DLD1 (cell line): ENCODE results near the gene DNAJB12.
"Not testable (repeated sequence)": the region's sequence is repeated elsewhere in the genome, so short reads cannot be mapped to it uniquely, and the experiment has no call there.

Experiments used
- in situ Hi-C: cut with HindIII; loops from 2 replicates; pipeline ENCODE4 v1.10.0; 2017; ENCODE audit warnings: low sequenced_read_pairs

Gene DNAJB12

GRCh38 chr10:72354356-72355213, at the start of gene DNAJB12:
DNAJB12 (minus strand) TSS chr10:72354919; CDS start chr10:72354897, 22 bp downstream.
- in situ Hi-C loops: no loop called here

GRCh38 chr10:72395581-72395980, 40.9 kb upstream of the DNAJB12 start:
- in situ Hi-C loops: not testable (repeated sequence)

DNA sequence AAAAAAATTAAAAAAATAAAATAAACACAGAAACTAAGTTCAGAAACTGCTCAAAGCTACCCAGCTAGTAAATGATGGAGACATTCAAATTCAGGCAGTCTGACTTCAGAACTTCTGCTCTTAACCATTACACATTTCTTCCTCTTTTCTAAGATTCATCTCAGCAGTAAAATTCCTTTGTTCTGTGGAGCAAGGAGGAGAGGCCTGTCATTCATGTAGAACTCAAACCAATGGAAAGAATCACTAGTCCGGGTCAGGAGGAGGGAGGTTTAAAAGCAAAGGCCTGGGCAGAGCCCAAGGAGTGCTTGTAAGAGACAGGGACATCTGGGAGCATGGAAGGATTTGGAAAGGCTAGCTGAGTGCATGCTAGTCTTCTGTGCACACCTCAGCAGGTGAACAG, 37.9 kb upstream of the DNAJB12 start:
- in situ Hi-C loops: no loop called here

GRCh38 chr10:72390764-72391163, 36.0 kb upstream of the DNAJB12 start:
- in situ Hi-C loops: no loop called here

DNA sequence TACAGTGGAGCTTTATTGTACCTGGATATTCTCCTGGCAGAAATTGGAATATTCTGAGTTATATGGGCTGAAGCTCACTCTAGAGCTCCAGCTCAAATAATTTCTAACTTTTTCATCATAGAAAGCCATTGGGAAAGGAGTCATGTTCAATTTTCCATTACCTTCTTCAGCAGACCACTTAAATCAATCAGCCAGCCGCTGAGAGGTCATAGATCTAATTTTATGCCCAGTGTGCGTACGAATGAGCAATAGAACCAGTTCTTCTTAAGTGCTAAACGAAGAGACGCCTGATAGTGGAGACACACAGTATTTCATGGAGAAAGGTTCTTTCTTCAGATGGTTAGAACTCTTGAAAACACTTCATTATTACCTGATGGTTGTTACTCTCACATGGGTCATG, 35.0 kb upstream of the DNAJB12 start:
- in situ Hi-C loops: no loop called here

DNA sequence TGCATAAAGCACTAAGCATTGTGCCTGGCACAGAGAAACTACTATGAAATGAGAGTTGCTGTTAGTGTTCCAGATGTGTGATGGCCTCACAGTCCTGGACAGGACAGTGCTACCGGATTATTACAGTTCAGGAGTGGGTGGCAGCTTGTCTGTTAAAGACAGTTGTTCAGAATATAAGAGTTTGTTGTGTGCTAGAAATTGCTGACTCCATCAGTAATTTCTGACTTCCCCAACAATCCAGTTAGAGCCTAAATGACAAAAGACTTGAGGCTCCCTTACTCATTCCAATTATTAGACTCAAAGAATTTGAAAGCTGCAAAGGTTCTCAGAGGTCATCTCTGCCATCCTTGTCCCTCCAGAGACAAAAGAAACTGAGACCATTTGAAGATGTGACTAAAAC, 34.3 kb upstream of the DNAJB12 start:
- in situ Hi-C loops: no loop called here

DNA sequence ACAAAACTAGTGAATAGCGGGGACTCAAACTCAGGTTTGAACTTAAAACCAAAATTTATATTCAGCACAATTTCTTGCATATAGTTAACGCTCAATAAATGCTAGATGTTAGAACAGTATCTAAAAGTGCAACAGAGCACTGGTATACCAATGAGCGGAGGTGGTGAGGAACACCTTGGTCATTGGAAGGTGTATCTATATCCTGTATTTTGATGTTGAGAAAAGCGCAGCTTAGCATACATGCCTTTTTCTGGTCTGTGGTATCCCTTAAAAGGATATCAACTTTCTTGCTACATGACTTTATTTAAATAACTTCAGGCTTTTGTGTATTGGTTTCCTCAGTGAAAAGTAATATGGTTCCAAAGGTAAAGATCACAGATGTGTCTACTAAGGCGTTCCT, 33.3 kb upstream of the DNAJB12 start:
- in situ Hi-C loops: no loop called here

- in situ Hi-C loops: no loop called here
These were observed 32.3 kb upstream of the DNAJB12 start for GRCh38 chr10:72386916-72387586.

- in situ Hi-C loops: no loop called here
These were observed 31.0 kb upstream of the DNAJB12 start for GRCh38 chr10:72385724-72386123.

GRCh38 chr10:72384982-72385381, 30.3 kb upstream of the DNAJB12 start:
- in situ Hi-C loops: not testable (repeated sequence)

DNA sequence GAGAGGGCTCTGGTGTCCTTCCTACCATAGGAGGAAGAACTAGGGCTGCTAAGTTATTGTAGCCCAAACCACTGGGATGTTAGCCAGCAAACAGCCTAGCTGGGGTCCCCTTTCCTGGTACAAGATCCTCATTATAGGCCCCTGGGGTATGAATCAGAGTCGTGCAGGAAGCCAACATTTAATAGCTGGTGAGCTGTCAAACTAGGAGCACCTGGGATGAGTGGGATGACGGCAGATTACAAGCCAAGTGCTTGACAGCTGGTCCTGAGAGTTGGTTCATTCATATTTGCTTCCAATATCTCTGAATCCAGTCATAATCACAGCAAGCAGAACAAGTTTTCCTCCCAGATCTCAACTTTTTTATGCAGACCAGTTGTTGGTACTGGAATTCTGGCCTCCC, 25.1 kb upstream of the DNAJB12 start:
- in situ Hi-C loops: no loop called here

DNA sequence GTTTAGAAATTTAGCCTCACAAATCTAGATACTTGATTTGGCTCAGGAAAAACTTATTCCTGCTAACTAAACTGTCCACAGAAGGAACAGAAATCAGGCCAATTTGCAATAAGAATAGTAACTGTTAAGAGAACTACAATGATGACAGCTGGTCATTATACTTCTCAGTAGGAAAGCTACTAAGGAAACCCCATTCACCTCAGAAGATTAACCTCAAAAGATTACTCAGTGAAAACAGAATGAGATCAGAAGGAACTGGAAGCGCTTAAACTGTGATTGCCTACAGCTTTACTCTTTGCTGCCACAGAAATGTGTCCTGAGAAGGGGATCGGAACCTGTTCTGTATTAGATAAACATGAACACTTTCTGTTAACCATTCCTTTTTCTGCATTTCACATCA, 24.3 kb upstream of the DNAJB12 start:
- in situ Hi-C loops: no loop called here

DNA sequence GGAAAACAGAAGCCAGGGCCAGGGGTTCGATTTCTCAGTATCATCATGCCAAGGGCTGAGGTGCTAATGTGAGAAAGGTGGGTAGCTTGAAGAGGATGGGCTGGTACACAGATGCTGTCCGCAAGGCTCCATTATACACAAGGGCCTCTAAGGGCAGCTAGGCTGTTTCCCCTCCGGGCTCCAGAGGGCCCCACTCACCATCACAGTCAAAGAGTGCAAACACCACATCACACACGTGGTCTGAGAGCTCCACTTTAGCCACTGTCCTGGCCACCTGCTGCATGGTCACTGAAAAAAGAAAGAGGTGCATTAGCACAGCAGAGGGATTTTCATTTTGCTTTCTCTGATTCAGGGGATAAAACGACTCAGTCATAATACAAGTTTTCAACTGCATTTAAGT, 20.9 kb upstream of the DNAJB12 start:
- in situ Hi-C loops: no loop called here

DNA sequence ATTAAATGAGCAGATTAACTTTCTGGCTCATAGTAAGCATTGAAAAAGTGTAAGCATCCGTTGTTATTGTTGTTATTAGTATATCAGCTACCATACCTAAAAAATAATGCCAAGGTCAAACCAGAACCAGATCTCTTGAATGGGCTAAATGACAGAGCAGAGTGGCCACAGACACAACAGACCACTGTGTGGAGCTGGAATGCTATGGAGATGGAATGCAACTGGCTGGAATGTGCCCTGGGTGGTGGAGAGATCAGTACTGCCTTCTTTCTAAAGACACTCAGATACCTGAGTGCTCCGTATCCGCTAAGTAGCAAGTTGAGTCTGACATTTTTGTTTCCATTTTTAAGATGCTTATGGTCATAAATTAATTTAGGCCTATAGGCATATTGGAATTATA, 20.5 kb upstream of the DNAJB12 start:
- in situ Hi-C loops: no loop called here

GRCh38 chr10:72370201-72370722, 15.5 kb upstream of the DNAJB12 start:
- in situ Hi-C loops: no loop called here

- in situ Hi-C loops: no loop called here
These were observed 12.7 kb upstream of the DNAJB12 start for GRCh38 chr10:72367301-72367960.

- in situ Hi-C loops: no loop called here
These were observed 10.6 kb upstream of the DNAJB12 start for GRCh38 chr10:72365106-72365895.

DNA sequence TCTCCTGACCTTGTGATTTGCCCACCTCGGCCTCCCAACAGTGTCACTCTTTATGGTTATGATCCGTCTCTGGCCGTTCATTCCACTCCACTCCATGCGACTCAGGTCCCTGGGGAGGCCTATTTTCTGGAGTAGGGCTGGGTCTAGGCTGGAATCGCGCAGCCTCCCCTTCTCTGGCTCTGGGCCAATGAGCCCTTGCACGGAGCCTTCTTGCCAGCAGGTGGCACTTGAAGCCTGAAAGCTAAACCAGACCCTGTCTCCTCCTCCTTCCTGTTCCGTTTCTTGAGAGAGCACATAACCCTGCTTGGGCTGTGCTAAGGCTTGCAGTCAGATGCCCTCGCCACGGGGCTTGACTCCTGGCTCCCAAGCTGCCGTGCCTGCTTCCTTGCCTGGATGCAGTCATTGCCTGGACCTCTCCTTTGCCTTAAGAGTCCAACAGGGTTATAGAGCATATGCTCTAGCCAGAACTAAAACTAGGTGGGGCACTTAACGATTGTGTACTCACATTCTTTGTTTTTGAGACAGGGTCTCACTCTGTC, 9.6 kb upstream of the DNAJB12 start:
- in situ Hi-C loops: no loop called here

DNA sequence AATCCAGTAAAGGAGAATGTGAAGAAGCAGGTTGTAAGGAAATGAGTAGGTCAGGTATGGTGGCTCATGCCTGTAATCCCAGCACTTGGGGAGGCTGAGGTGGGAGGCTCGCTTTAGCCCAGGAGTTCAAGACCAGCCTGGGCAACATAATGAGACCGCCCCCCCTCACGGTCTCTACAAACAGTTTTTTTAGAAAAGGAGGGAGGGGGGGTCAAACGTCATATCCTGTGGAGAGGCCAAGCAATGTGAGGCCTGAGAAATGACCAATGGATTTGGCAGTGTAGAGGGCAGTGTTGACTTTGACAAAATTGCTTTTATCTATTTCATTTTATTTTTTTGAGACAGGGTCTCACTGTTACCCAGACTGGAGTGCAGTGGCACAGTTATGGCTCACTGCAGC, 2.3 kb upstream of the DNAJB12 start:
- in situ Hi-C loops: no loop called here

DNA sequence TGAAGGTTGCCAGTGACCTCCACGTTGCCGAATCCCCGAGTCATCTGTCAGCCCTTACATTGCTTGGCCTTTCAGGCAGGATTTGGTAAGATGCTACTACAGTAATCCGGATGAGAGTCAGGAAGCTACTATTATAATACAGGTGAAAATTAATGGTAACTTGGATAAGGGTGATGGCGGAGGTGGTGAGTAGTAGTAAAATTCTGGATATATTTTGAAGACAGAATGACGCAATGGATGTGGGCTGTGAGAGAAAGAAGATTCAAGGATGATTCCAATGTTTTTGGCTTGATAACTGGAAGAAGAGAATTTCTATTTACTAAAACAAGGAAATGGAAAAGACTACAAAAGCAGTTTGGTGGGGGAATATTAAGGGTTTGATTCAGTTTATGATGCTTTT, 1.4 kb upstream of the DNAJB12 start:
- in situ Hi-C loops: no loop called here

GRCh38 chr10:72355214-72355555, 466 bp upstream of the DNAJB12 start:
- in situ Hi-C loops: no loop called here
